GM18907 (cell line): Measurements from ENCODE around the gene GZMM.

Experiments
- ATAC-seq: cut with Tn5 transposase; IDR thresholded peaks from one replicate; pipeline ENCODE4 v1.9.1; 2021; ENCODE audit warnings: mild to moderate bottlenecking, moderate library complexity; ENCODE audit not compliant: unreplicated experiment

Gene GZMM

GRCh38 chr19:594265-594870, 50.5 kb downstream of the GZMM start:
- no peak for ATAC-seq

GRCh38 chr19:595326-596262, 51.7 kb downstream of the GZMM start:
- no peak for ATAC-seq

- ATAC-seq, result no peak
These were observed 52.4 kb downstream of the GZMM start for GRCh38 chr19:596263-596655.

GRCh38 chr19:597406-598315, 53.8 kb downstream of the GZMM start:
- no peak for ATAC-seq
